Ureter (tissue), 1 donor: ENCODE results near the gene SESN3. TPM values are rescaled to one million over a fixed set of nuclear protein-coding genes. Genes with fewer than 3 reads are reported as not detected.

ENCODE experiments used
- DNase-seq: peaks from one replicate; pipeline ENCODE4 v3.0.0-alpha.2; 2020; ENCODE audit warnings: low spot score
- total RNA-seq: library from RNA; stranded (reverse); gene quantifications from one replicate; pipeline ENCODE4 v1.2.4, GENCODE V29; 2023
- donor health status: DM: yes; HTN: yes; CAD: no.

SESN3 gene
- total RNA-seq, 1 donor from 2014 or later = 35.1 TPM

- no peak for DNase-seq
Observed at GRCh38 chr11:95121698-95122097, 109.3 kb downstream of the SESN3 start.

GRCh38 chr11:95119361-95120060 is 111.5 kb downstream of the SESN3 start:
- DNase-seq = no peak

- DNase-seq = no peak
Observed at GRCh38 chr11:95115597-95115996, 115.4 kb downstream of the SESN3 start.

Other genes starting within 250 kb of the SESN3 start
- not detected for gene KDM4E, start 205.9 kb downstream of the SESN3 start, total RNA-seq
- gene KDM4F, start 181.8 kb downstream of the SESN3 start, total RNA-seq = not detected
- gene SRSF8, start 164.3 kb downstream of the SESN3 start, total RNA-seq = 58.0 TPM
- gene ENDOD1, start 141.4 kb downstream of the SESN3 start, total RNA-seq = 36.7 TPM